HEK293 (cell line): ENCODE data around the gene PLAC1.

Experiments
- IKZF3 ChIP-seq: fragments of 450-650 bp; IDR thresholded peaks from 2 replicates; pipeline ENCODE4 v1.5.0; 2018; ENCODE audit warnings: missing biosample characterization, mild to moderate bottlenecking, missing genetic modification characterization, moderate library complexity
- KLF10 ChIP-seq: fragments of 450-650 bp; IDR thresholded peaks from 2 replicates; pipeline ENCODE4 v1.5.1; 2018; ENCODE audit warnings: missing biosample characterization, mild to moderate bottlenecking, missing genetic modification characterization
- SP2 ChIP-seq: fragments of 450-650 bp; formaldehyde crosslinking; IDR thresholded peaks from 2 replicates; pipeline ENCODE4 v1.5.1; 2016; ENCODE audit warnings: missing biosample characterization, missing genetic modification characterization
- ZFP3 ChIP-seq: fragments of 450-650 bp; formaldehyde crosslinking; IDR thresholded peaks from 2 replicates; pipeline ENCODE4 v1.5.1; 2016; ENCODE audit warnings: low read depth, missing biosample characterization, missing genetic modification characterization
- ZNF324 ChIP-seq: fragments of 450-650 bp; formaldehyde crosslinking; IDR thresholded peaks from 2 replicates; pipeline ENCODE4 v1.5.1; 2016; ENCODE audit warnings: missing biosample characterization, missing genetic modification characterization
- ZNF626 ChIP-seq: fragments of 450-650 bp; sonication (Bioruptor Pico); formaldehyde crosslinking; IDR thresholded peaks from 2 replicates; pipeline ENCODE4 v1.5.1; 2018; ENCODE audit warnings: missing biosample characterization, missing genetic modification characterization, inconsistent platforms
- ZNF777 ChIP-seq: fragments of 450-650 bp; formaldehyde crosslinking; IDR thresholded peaks from 2 replicates; pipeline ENCODE4 v1.5.1; 2017; ENCODE audit warnings: missing biosample characterization, missing genetic modification characterization, borderline replicate concordance
- TF ChIP-seq, protein P1 (sequence below): fragments of 450-650 bp; formaldehyde crosslinking; IDR thresholded peaks from 2 replicates; pipeline ENCODE4 v1.5.1; 2016; ENCODE audit warnings: missing biosample characterization, missing genetic modification characterization

DNA sequence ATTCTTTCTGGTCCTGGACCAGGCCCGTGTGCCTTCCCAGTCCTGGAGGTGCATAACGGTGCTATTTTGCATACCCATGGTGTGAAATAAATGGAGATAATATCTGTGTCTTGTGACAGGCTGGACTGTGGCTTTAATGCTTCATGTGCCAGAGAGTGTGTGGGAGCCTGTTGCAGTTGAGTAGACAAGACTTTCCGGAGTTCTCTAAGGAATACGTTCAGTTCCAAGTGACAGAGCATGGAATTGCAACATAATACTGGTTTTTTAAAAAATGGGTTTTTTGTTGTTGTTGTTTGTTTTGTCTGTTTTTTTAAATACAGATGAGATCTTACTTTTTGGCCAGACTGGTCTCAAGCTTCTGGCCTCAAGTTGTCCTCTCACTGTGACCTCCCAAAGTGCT lies 124.3 kb downstream of the PLAC1 start:
- TF ChIP-seq ZNF324 (tag by site-specific recombination) (no peak), SP2 (tag by site-specific recombination) (no peak), ZNF777 (no peak), ZNF626 (no peak), KLF10 (tag by site-specific recombination) (no peak), ZFP3 (no peak), IKZF3 (tag by site-specific recombination) (no peak)
- TF ChIP-seq, protein P1, sequence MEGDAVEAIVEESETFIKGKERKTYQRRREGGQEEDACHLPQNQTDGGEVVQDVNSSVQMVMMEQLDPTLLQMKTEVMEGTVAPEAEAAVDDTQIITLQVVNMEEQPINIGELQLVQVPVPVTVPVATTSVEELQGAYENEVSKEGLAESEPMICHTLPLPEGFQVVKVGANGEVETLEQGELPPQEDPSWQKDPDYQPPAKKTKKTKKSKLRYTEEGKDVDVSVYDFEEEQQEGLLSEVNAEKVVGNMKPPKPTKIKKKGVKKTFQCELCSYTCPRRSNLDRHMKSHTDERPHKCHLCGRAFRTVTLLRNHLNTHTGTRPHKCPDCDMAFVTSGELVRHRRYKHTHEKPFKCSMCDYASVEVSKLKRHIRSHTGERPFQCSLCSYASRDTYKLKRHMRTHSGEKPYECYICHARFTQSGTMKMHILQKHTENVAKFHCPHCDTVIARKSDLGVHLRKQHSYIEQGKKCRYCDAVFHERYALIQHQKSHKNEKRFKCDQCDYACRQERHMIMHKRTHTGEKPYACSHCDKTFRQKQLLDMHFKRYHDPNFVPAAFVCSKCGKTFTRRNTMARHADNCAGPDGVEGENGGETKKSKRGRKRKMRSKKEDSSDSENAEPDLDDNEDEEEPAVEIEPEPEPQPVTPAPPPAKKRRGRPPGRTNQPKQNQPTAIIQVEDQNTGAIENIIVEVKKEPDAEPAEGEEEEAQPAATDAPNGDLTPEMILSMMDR: no peak
